ENCODE data around the gene MYL7. TPM values are rescaled to one million over a fixed set of nuclear protein-coding genes. Genes with fewer than 3 reads are reported as not detected.

Gene MYL7
- total and polyA plus RNA-seq, 2 of the 13 experiments (the other 11 are each of a cell fraction or from before 2014, with no cell fraction given): 1.8 TPM; not detected in 1

- TF ChIP-seq, protein P1, sequence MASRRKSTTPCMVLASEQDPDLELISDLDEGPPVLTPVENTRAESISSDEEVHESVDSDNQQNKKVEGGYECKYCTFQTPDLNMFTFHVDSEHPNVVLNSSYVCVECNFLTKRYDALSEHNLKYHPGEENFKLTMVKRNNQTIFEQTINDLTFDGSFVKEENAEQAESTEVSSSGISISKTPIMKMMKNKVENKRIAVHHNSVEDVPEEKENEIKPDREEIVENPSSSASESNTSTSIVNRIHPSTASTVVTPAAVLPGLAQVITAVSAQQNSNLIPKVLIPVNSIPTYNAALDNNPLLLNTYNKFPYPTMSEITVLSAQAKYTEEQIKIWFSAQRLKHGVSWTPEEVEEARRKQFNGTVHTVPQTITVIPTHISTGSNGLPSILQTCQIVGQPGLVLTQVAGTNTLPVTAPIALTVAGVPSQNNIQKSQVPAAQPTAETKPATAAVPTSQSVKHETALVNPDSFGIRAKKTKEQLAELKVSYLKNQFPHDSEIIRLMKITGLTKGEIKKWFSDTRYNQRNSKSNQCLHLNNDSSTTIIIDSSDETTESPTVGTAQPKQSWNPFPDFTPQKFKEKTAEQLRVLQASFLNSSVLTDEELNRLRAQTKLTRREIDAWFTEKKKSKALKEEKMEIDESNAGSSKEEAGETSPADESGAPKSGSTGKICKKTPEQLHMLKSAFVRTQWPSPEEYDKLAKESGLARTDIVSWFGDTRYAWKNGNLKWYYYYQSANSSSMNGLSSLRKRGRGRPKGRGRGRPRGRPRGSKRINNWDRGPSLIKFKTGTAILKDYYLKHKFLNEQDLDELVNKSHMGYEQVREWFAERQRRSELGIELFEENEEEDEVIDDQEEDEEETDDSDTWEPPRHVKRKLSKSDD (CRISPR knock-in tag; IDR thresholded peaks at IDR 0.05; ENCODE audit: low read depth): no peak
- TF ChIP-seq ZNF484 (CRISPR knock-in tag; IDR thresholded peaks at IDR 0.05; ENCODE audit: borderline replicate concordance, low read depth): no peak
- no peak for TF ChIP-seq RNF219 (CRISPR knock-in tag; IDR thresholded peaks at IDR 0.05)
- no peak for TF ChIP-seq THAP7 (CRISPR knock-in tag; IDR thresholded peaks at IDR 0.05)
- no peak for TF ChIP-seq ZNF253 (CRISPR knock-in tag; IDR thresholded peaks at IDR 0.05; ENCODE audit: borderline replicate concordance)
- TF ChIP-seq ZMAT3 (CRISPR knock-in tag; conservative IDR thresholded peaks at IDR 0.05): no peak
Measured at GRCh38 chr7:44158096-44158872, 17.2 kb upstream of the MYL7 start (continued).
